HG03571 (cell line): Measurements from ENCODE around the gene SLC25A4.

Source experiments
- ATAC-seq: cut with Tn5 transposase; IDR thresholded peaks from one replicate; pipeline ENCODE4 v1.9.1; 2021; ENCODE audit not compliant: unreplicated experiment

The SLC25A4 gene

GRCh38 chr4:185119927-185120630 lies 23.0 kb upstream of the SLC25A4 start:
- ATAC-seq: no peak

- ATAC-seq: no peak
Observed at GRCh38 chr4:185120631-185120946, 22.5 kb upstream of the SLC25A4 start.

- peak; percentile 69 for ATAC-seq
Observed at GRCh38 chr4:185122681-185123345, 20.3 kb upstream of the SLC25A4 start.

GRCh38 chr4:185124006-185124405 lies 19.1 kb upstream of the SLC25A4 start:
- ATAC-seq: no peak

- ATAC-seq: no peak
Observed at GRCh38 chr4:185127021-185127925, 15.8 kb upstream of the SLC25A4 start.

GRCh38 chr4:185128272-185129119 lies 14.6 kb upstream of the SLC25A4 start:
- peak; percentile 43 for ATAC-seq

- peak; percentile 53 for ATAC-seq
Observed at GRCh38 chr4:185134307-185134869, 8.7 kb upstream of the SLC25A4 start.

GRCh38 chr4:185137233-185137925 lies 5.7 kb upstream of the SLC25A4 start:
- ATAC-seq: no peak

- no peak for ATAC-seq
Observed at GRCh38 chr4:185138161-185138560, 4.9 kb upstream of the SLC25A4 start.

- no peak for ATAC-seq
Observed at GRCh38 chr4:185139736-185140135, 3.3 kb upstream of the SLC25A4 start.

GRCh38 chr4:185141777-185142176 lies 1.3 kb upstream of the SLC25A4 start:
- no peak for ATAC-seq

- no peak for ATAC-seq
Observed at GRCh38 chr4:185142564-185142911, 528 bp upstream of the SLC25A4 start.

- ATAC-seq: peak; percentile 30
Observed at GRCh38 chr4:185143601-185143969, 519 bp downstream of the SLC25A4 start.

- no peak for ATAC-seq
Observed at GRCh38 chr4:185144601-185145240, 1.7 kb downstream of the SLC25A4 start.

GRCh38 chr4:185145572-185145971 lies 2.5 kb downstream of the SLC25A4 start:
- no peak for ATAC-seq

- ATAC-seq: no peak
Observed at GRCh38 chr4:185149392-185149791, 6.3 kb downstream of the SLC25A4 start.

GRCh38 chr4:185151296-185151695 lies 8.2 kb downstream of the SLC25A4 start:
- ATAC-seq: no peak

- peak; percentile 86 for ATAC-seq
Observed at GRCh38 chr4:185165605-185166063, 22.6 kb downstream of the SLC25A4 start.

GRCh38 chr4:185167234-185167633 lies 24.2 kb downstream of the SLC25A4 start:
- no peak for ATAC-seq
